HCT116 (cell line): ENCODE results near the gene RAD21L1. TPM values are rescaled to one million over a fixed set of nuclear protein-coding genes. Genes with fewer than 3 reads are reported as not detected.
A peak's percentile ranks its signal among the peaks of the same experiment; 100 is the strongest.

ENCODE experiments used
- ATAC-seq: fragments of 200-7000 bp; cut with Tn5 transposase; 2 replicates; pipeline ENCODE4 v1.9.1; 2020; ENCODE audit warnings: mild to moderate bottlenecking, moderate library complexity
- BruUV-seq: library from RNA; stranded (reverse); fragments of 400-500 nt; replicated peaks from 2 replicates; lab custom pipeline; 2021; lab: Mats Ljungman, UMichigan
- CTCF ChIA-PET: fragments of 300-600 bp; sonication (Branson Sonifier 250); formaldehyde crosslinking; loops from one replicate; lab custom pipeline; 2021; ENCODE audit warnings: antibody characterized with exemption; lab: Charles Lee
- POLR2A ChIA-PET: fragments of 300-600, 350-600 bp; sonication (Branson Sonifier 250); formaldehyde crosslinking; loops from one replicate; lab custom pipeline; 2021; ENCODE audit warnings: antibody characterized with exemption; lab: Charles Lee
- RAD21 ChIA-PET, 2 experiments: fragments of 300-600 bp; sonication (Branson Sonifier 250); formaldehyde crosslinking; loops; one replicate each; lab custom pipeline; 2023; ENCODE audit warnings: low total read pairs in 2 of 2; ENCODE audit not compliant: uncharacterized antibody in 2 of 2, unreplicated experiment in 2 of 2, low non-redundant PET in 1 of 2; lab: Charles Lee
- DNase-seq: peaks from one replicate; pipeline ENCODE4 v3.0.0-alpha.2; 2010; ENCODE audit warnings: low read depth, low spot score
- H2AFZ ChIP-seq: fragments of 200-600 bp; shearing (Covaris generic), sonication (generic); 2 replicates; pipeline ENCODE4 v1.6.1; 2017; ENCODE audit warnings: low read depth, mixed run types, mixed read lengths, antibody characterized with exemption, low read length; ENCODE audit not compliant: poor library complexity, severe bottlenecking
- H3K27ac ChIP-seq: 2 replicates; pipeline ENCODE4 v1.5.1; 2012; ENCODE audit warnings: low read depth, low read length
- H3K27me3 ChIP-seq: fragments of 200-600 bp; sonication (generic); 2 replicates; pipeline ENCODE4 v1.6.1; 2016; ENCODE audit warnings: mixed run types, low read length, mixed read lengths; ENCODE audit not compliant: insufficient read depth
- H3K36me3 ChIP-seq, 2 experiments: fragments of 200-500 bp in 1 of 2; fragments of 200-600 bp in 1 of 2; sonication (Bioruptor generic) in 1 of 2; sonication (generic) in 1 of 2; 2 replicates each; pipeline versions ENCODE4 v1.5.1 to v1.6.1; 2014 to 2016; ENCODE audit warnings: low read length in 2 of 2, inconsistent platforms in 1 of 2, mixed read lengths in 1 of 2, mixed run types in 1 of 2; ENCODE audit not compliant: insufficient read depth in 2 of 2, control insufficient read depth in 1 of 2
- H3K4me1 ChIP-seq, 2 experiments: fragments of 200-600 bp in 1 of 2; sonication (generic) in 1 of 2; 2 replicates each; pipeline versions ENCODE4 v1.5.1 to v1.6.1; 2012 to 2017; ENCODE audit warnings: low read length in 2 of 2, inconsistent platforms in 1 of 2, mild to moderate bottlenecking in 1 of 2, mixed read lengths in 1 of 2, mixed run types in 1 of 2, moderate library complexity in 1 of 2; ENCODE audit not compliant: insufficient read depth in 2 of 2, control insufficient read depth in 1 of 2
- H3K4me2 ChIP-seq: fragments of 200-600 bp; sonication (generic); 2 replicates; pipeline ENCODE4 v1.6.1; 2017; ENCODE audit warnings: mixed run types, low read length, mixed read lengths
- H3K4me3 ChIP-seq, 2 experiments: fragments of 200-600 bp in 1 of 2; sonication (generic) in 1 of 2; replicated peaks in 1 of 2; 2 replicates each; pipeline ENCODE4 v1.5.1; 2011 to 2016; ENCODE audit warnings: low read length in 2 of 2, control low read depth in 1 of 2, low read depth in 1 of 2, mild to moderate bottlenecking in 1 of 2, mixed read lengths in 1 of 2, mixed run types in 1 of 2
- H3K79me2 ChIP-seq: fragments of 200-600 bp; sonication (generic); 2 replicates; pipeline ENCODE4 v1.6.1; 2017; ENCODE audit warnings: mild to moderate bottlenecking, mixed run types, low read length, moderate library complexity, mixed read lengths; ENCODE audit not compliant: insufficient read depth
- H3K9ac ChIP-seq: fragments of 200-600 bp; sonication (generic); 2 replicates; pipeline ENCODE4 v1.6.1; 2016; ENCODE audit warnings: low read length, mixed read lengths
- H3K9me2 ChIP-seq: fragments of 200-600 bp; sonication (generic), shearing (Covaris generic); 2 replicates; pipeline ENCODE4 v1.6.1; 2017; ENCODE audit warnings: mixed run types, mild to moderate bottlenecking, moderate library complexity; ENCODE audit not compliant: insufficient read depth
- H3K9me3 ChIP-seq, 2 experiments: fragments of 200-500 bp in 1 of 2; fragments of 200-600 bp in 1 of 2; sonication (Bioruptor generic) in 1 of 2; sonication (generic) in 1 of 2; 2 replicates each; pipeline ENCODE4 v1.6.1; 2014 to 2017; ENCODE audit warnings: low read length in 2 of 2, mixed read lengths in 2 of 2, inconsistent platforms in 1 of 2, low read depth in 1 of 2, mild to moderate bottlenecking in 1 of 2, mixed run types in 1 of 2, moderate library complexity in 1 of 2; ENCODE audit not compliant: control insufficient read depth in 1 of 2, insufficient read depth in 1 of 2
- H4K20me1 ChIP-seq: fragments of 200-600 bp; sonication (generic), shearing (Covaris generic); 2 replicates; pipeline ENCODE4 v1.6.1; 2017; ENCODE audit warnings: mixed run types, mild to moderate bottlenecking, moderate library complexity; ENCODE audit not compliant: insufficient read depth
- ATF3 ChIP-seq: IDR thresholded peaks from 2 replicates; pipeline ENCODE4 v1.6.1; 2012
- CBX3 ChIP-seq: IDR thresholded peaks from 2 replicates; pipeline ENCODE4 v1.6.1; 2012; ENCODE audit warnings: low read depth
- EZH2phosphoT487 ChIP-seq: fragments of 200-600 bp; IDR thresholded peaks from 2 replicates; pipeline ENCODE4 v1.6.1; 2018; ENCODE audit warnings: antibody characterized with exemption, borderline replicate concordance
- FOSL1 ChIP-seq: IDR thresholded peaks from 2 replicates; pipeline ENCODE4 v1.6.1; 2012; ENCODE audit warnings: low read depth
- MAX ChIP-seq: IDR thresholded peaks from 2 replicates; pipeline ENCODE4 v1.6.1; 2012
- ZNF274 ChIP-seq: fragments of 200-500 bp; sonication (Bioruptor generic); IDR thresholded peaks from 2 replicates; pipeline ENCODE4 v1.6.1; 2014; ENCODE audit warnings: mild to moderate bottlenecking, low read depth, low read length, inconsistent platforms
- intact Hi-C: fragments of 100-400 bp; cut with micrococcal nuclease; formaldehyde crosslinking; loops from 2 replicates; pipeline ENCODE4 v1.10.0; 2022
- total RNA-seq: library from RNA; stranded (reverse); gene quantifications from one replicate; pipeline ENCODE4 v1.2.1, GENCODE V29; 2021; ENCODE audit not compliant: unreplicated experiment

Gene RAD21L1
- total RNA-seq, 1 experiment from 2014 or later: 0.17 TPM

- H3K9me3 ChIP-seq: no peaks in the 10 kb centered on the region
- DNase-seq (no peak), ATAC-seq (no peak)
- ChIA-PET CTCF (no interaction called here), POLR2A (no interaction called here), RAD21 (no interaction called here)
- H3K79me2 ChIP-seq: no peaks in the 10 kb centered on the region
- H3K4me1 ChIP-seq: peaks cover 6 to 21% of the 10 kb centered on the region in 2 experiments; a peak in 3 of 4 replicates
- peak overlapping the region; percentile 44 for H2AFZ ChIP-seq
- H3K27me3 ChIP-seq: no peaks in the 10 kb centered on the region
- H3K27ac ChIP-seq: no peak overlapping the region
- no peaks in the 10 kb centered on the region for H3K36me3 ChIP-seq
- H3K9ac ChIP-seq: no peak overlapping the region
- no peaks in the 10 kb centered on the region for H4K20me1 ChIP-seq
- H3K4me2 ChIP-seq: peak overlapping the region; percentile 75; the same call in 1 of the 2 replicates
- no peak overlapping the region for H3K4me3 ChIP-seq
- no TSS peak for BruUV-seq
- H3K9me2 ChIP-seq: no peaks in the 10 kb centered on the region; the same call in 1 of the 2 replicates
- intact Hi-C loops: no loop called here
- TF ChIP-seq FOSL1: no peak
These were observed 38.9 kb downstream of the RAD21L1 start for GRCh38 chr20:1264727-1265126.

GRCh38 chr20:1265226-1265915 is 39.5 kb downstream of the RAD21L1 start:
- Histone ChIP-seq H4K20me1 (no peaks in the 10 kb centered on the region), H3K27ac (peak overlapping the region; percentile 31; the same call in 1 of the 2 replicates), H3K4me1 (peaks cover 6 to 21% of the 10 kb centered on the region in 2 experiments; a peak in 3 of 4 replicates), H3K9ac (peak overlapping the region; percentile 39), H3K27me3 (no peaks in the 10 kb centered on the region), H3K79me2 (no peaks in the 10 kb centered on the region), H3K9me2 (no peaks in the 10 kb centered on the region; the same call in 1 of the 2 replicates), H3K9me3 (no peaks in the 10 kb centered on the region), H3K4me2 (peak overlapping the region; percentile 75), H2AFZ (peak overlapping the region; percentile 44), H3K36me3 (no peaks in the 10 kb centered on the region), H3K4me3 (peak overlapping the region; percentile 57 to 70)
- DNase-seq (no peak), ATAC-seq (no peak)
- BruUV-seq: TSS peak; percentile 40
- ChIA-PET CTCF (no interaction called here), RAD21 (interaction anchor here in 1 of 2 experiments (0.6 kb wide), 1 partner anchor 24 kb away, joined by 3 read pairs; no protein-coding TSS in a partner anchor), POLR2A (interaction anchor here (0.6 to 1.4 kb wide), 3 partner anchors 9 to 47 kb away, joined by 3 to 5 read pairs (median 3); no protein-coding TSS in a partner anchor)
- intact Hi-C loops: no loop called here
- TF ChIP-seq MAX (no peak), CBX3 (no peak), ZNF274 (no peak), ATF3 (no peak), EZH2phosphoT487 (no peak)
